B cell (primary cell): ENCODE data around the gene ZBTB7A. TPM values are rescaled to one million over a fixed set of nuclear protein-coding genes. Genes with fewer than 3 reads are reported as not detected.

Experiments
- ATAC-seq: fragments of 200-7000 bp; cut with Tn5 transposase; one replicate; pipeline ENCODE4 v1.10.0; 2021; ENCODE audit warnings: low read depth, mild to moderate bottlenecking, moderate number of reproducible peaks, moderate library complexity
- CTCF ChIA-PET: fragments of 350-600 bp; sonication (Branson Sonifier 250); formaldehyde crosslinking; loops from one replicate; lab custom pipeline; 2021; ENCODE audit warnings: antibody characterized with exemption, inconsistent platforms; lab: Charles Lee
- POLR2A ChIA-PET: fragments of 350-600 bp; sonication (Branson Sonifier 250); formaldehyde crosslinking; loops from one replicate; lab custom pipeline; 2021; ENCODE audit warnings: antibody characterized with exemption; lab: Charles Lee
- DNase-seq: peaks from one replicate; pipeline ENCODE4 v3.0.0; 2013
- H2AFZ ChIP-seq: 2 replicates; pipeline ENCODE4 v1.6.1; 2012; ENCODE audit warnings: mild to moderate bottlenecking, low read depth, low read length; ENCODE audit not compliant: insufficient read depth, poor library complexity, severe bottlenecking
- H3K27ac ChIP-seq, 2 donors: 1 replicate in 1 of 2; 2 replicates in 1 of 2; pipeline ENCODE4 v1.5.1; 2012 to 2013; ENCODE audit warnings: low read length in 2 of 2, mild to moderate bottlenecking in 2 of 2, moderate library complexity in 1 of 2
- H3K27me3 ChIP-seq, 4 experiments: fragments of 200-600 bp in 1 of 4; sonication (generic) in 1 of 4; replicated peaks in 1 of 4; 1 replicate in 2 of 4; 2 replicates in 2 of 4; pipeline versions ENCODE4 v1.6.1 to v1.7.0; 2013 to 2016; ENCODE audit warnings: low read length in 3 of 4, mild to moderate bottlenecking in 2 of 4, mixed read lengths in 1 of 4, moderate library complexity in 1 of 4; ENCODE audit not compliant: insufficient read depth in 4 of 4, control insufficient read depth in 3 of 4; ENCODE audit errors: control extremely low read depth in 1 of 4
- H3K36me3 ChIP-seq, 2 experiments: replicated peaks in 1 of 2; 1 replicate in 1 of 2; 2 replicates in 1 of 2; pipeline versions ENCODE4 v1.6.1 to v1.7.1; 2013; ENCODE audit warnings: low read length in 1 of 2; ENCODE audit not compliant: insufficient read depth in 2 of 2, control insufficient read depth in 1 of 2; ENCODE audit errors: control extremely low read depth in 1 of 2, extremely low read depth in 1 of 2
- H3K4me1 ChIP-seq, 2 donors: fragments of 200-600 bp in 1 of 2; sonication (generic) in 1 of 2; 1 replicate in 1 of 2; 2 replicates in 1 of 2; pipeline versions ENCODE4 v1.5.1 to v1.6.1; 2013 to 2017; ENCODE audit warnings: low read length in 2 of 2; ENCODE audit not compliant: control insufficient read depth in 2 of 2, insufficient read depth in 2 of 2
- H3K4me2 ChIP-seq: replicated peaks from 2 replicates; pipeline ENCODE3; 2012; ENCODE audit warnings: mild to moderate bottlenecking, low read depth, low read length; ENCODE audit not compliant: poor library complexity, severe bottlenecking
- H3K4me3 ChIP-seq, 5 experiments: fragments of 200-600 bp in 1 of 5; sonication (generic) in 1 of 5; 1 replicate in 3 of 5; 2 replicates in 2 of 5; pipeline versions ENCODE4 v1.5.1 to v1.7.0; 2011 to 2016; ENCODE audit warnings: low read length in 4 of 5, mild to moderate bottlenecking in 4 of 5, low read depth in 2 of 5, control low read depth in 1 of 5, moderate library complexity in 1 of 5; ENCODE audit not compliant: insufficient read depth in 1 of 5; ENCODE audit errors: control extremely low read depth in 1 of 5, extremely low read depth in 1 of 5
- H3K79me2 ChIP-seq: fragments of 200-600 bp; sonication (generic); one replicate; pipeline ENCODE4 v1.6.0; 2016; ENCODE audit warnings: low read length; ENCODE audit not compliant: control insufficient read depth, insufficient read depth
- H3K9ac ChIP-seq: fragments of 200-600 bp; sonication (generic); 2 replicates; pipeline ENCODE4 v1.6.1; 2017; ENCODE audit warnings: mild to moderate bottlenecking, low read length, moderate library complexity
- H3K9me3 ChIP-seq, 3 donors: one replicate each; pipeline versions ENCODE4 v1.6.1 to v1.7.1; 2013; ENCODE audit warnings: low read length in 2 of 3; ENCODE audit not compliant: control insufficient read depth in 2 of 3, insufficient read depth in 1 of 3; ENCODE audit errors: control extremely low read depth in 1 of 3
- H4K20me1 ChIP-seq: 2 replicates; pipeline ENCODE4 v1.6.0; 2012; ENCODE audit warnings: mild to moderate bottlenecking, low read length; ENCODE audit not compliant: insufficient read depth, control insufficient read depth, poor library complexity, severe bottlenecking
- H3K27ac Mint-ChIP-seq: one replicate; pipeline ENCODE4 v1.8.0; 2021; ENCODE audit warnings: mixed read lengths
- H3K27me3 Mint-ChIP-seq: one replicate; pipeline ENCODE4 v1.8.0; 2021; ENCODE audit warnings: mixed read lengths
- H3K4me1 Mint-ChIP-seq: one replicate; pipeline ENCODE4 v1.8.0; 2021; ENCODE audit warnings: mixed read lengths
- H3K4me3 Mint-ChIP-seq: one replicate; pipeline ENCODE4 v1.8.0; 2021; ENCODE audit warnings: mixed read lengths
- H3K9me3 Mint-ChIP-seq: one replicate; pipeline ENCODE4 v1.8.0; 2022; ENCODE audit warnings: mixed read lengths; ENCODE audit not compliant: insufficient read depth
- EZH2 ChIP-seq: IDR thresholded peaks from 2 replicates; pipeline ENCODE4 v1.6.1; 2012; ENCODE audit warnings: borderline replicate concordance, low read depth, mild to moderate bottlenecking, moderate library complexity, low read length; ENCODE audit not compliant: insufficient read depth, poor library complexity, severe bottlenecking
- WGBS: methylation state at CpG from one replicate; pipeline ENCODE4 v1.1.5; 2013; ENCODE audit warnings: missing lambda C conversion rate; ENCODE audit not compliant: insufficient coverage; 5-methylcytosine and 5-hydroxymethylcytosine counted together
- intact Hi-C: fragments of 100-400 bp; cut with micrococcal nuclease; formaldehyde crosslinking; loops from one replicate; pipeline ENCODE4 v1.10.0; 2022
- polyA plus RNA-seq: library from polyadenylated mRNA; depleted of rRNA; stranded (reverse); fragments of >200 nt; gene quantifications from 2 replicates; pipeline ENCODE4 v1.2.3, GENCODE V29; 2012
- total RNA-seq, 2 donors: library from RNA; stranded (reverse); fragments of 120-200 nt in 1 of 2; gene quantifications; 1 replicate in 1 of 2; 2 replicates in 1 of 2; pipeline versions ENCODE4 v1.2.3 to v1.2.4, GENCODE V29; 2013 to 2022
- TF ChIP-seq, protein P1 (sequence below): fragments of 200-600 bp; IDR thresholded peaks from one replicate; pipeline ENCODE4 v1.8.0; 2022; ENCODE audit warnings: antibody characterized with exemption, mild to moderate bottlenecking

Gene ZBTB7A
- total and polyA plus RNA-seq, 2 donors (not counting 1 experiment from before 2014, with no cell fraction given) = 24.8 to 62.6 TPM

DNA sequence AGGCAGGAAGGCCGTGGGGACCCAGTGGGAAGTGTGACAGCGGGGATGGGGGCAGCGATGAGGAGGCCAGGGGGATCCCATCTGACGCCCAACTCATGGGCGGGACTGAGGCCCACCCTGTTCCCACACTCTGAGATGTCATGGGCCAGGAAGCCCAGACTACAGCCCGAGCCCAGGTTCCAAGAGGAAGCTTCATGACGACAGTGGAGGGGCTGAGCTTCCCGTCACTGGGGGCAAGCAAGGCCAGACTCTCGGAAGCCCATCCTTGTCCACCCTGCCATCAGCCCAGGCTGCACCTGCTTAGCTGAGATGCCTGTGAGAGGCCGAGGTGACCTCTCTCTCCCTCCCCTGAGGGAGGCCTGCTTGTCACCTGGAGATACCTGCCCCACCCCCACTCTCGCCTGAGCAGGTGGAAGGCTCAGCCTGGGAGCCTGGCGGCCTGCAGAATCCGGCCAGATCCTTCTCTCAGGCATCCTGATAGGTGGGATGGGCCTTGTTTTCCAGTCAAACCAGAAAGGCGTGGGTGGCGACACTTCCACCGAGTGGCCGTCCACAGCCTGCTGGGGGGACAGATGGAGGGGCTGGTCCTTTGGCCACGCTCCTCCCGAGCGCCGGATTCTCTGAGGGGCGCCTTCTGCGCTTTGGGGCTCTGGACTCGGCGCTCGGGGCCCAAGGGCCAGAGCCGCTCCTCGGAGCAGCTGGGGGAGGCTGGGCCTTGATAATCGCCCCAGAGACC, 4.8 kb downstream of the ZBTB7A start:
- H3K4me2 ChIP-seq = peak overlapping the region; percentile 98
- POLR2A ChIA-PET = interaction anchor here (0.5 to 1.1 kb wide), 2 partner anchors 56 to 250 kb away, joined by 3 to 4 read pairs; no protein-coding TSS in a partner anchor
- H4K20me1 ChIP-seq = peaks cover 82% of the 10 kb centered on the region
- H3K4me1 Mint-ChIP-seq = peaks cover 47% of the 10 kb centered on the region
- peaks cover 85% of the 10 kb centered on the region for H3K79me2 ChIP-seq
- CTCF ChIA-PET = no interaction called here
- no peak for DNase-seq
- no peak overlapping the region for H2AFZ ChIP-seq
- H3K27ac Mint-ChIP-seq = peak overlapping the region; percentile 61
- H3K27ac ChIP-seq = peak overlapping the region; percentile 18 to 84
- no peaks in the 10 kb centered on the region for H3K27me3 Mint-ChIP-seq
- no peaks in the 10 kb centered on the region for H3K27me3 ChIP-seq
- TF ChIP-seq, protein P1, sequence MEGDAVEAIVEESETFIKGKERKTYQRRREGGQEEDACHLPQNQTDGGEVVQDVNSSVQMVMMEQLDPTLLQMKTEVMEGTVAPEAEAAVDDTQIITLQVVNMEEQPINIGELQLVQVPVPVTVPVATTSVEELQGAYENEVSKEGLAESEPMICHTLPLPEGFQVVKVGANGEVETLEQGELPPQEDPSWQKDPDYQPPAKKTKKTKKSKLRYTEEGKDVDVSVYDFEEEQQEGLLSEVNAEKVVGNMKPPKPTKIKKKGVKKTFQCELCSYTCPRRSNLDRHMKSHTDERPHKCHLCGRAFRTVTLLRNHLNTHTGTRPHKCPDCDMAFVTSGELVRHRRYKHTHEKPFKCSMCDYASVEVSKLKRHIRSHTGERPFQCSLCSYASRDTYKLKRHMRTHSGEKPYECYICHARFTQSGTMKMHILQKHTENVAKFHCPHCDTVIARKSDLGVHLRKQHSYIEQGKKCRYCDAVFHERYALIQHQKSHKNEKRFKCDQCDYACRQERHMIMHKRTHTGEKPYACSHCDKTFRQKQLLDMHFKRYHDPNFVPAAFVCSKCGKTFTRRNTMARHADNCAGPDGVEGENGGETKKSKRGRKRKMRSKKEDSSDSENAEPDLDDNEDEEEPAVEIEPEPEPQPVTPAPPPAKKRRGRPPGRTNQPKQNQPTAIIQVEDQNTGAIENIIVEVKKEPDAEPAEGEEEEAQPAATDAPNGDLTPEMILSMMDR = no peak
- no peak for TF ChIP-seq EZH2
- intact Hi-C loops = loop anchor here (10.0 kb wide), 1 partner anchor 887 kb away; the partner anchor contains the start of gene S1PR4
- H3K9me3 ChIP-seq = no peaks in the 10 kb centered on the region
- H3K4me3 Mint-ChIP-seq = peak overlapping the region; percentile 29
- H3K9ac ChIP-seq = no peak overlapping the region
- no peaks in the 10 kb centered on the region for H3K9me3 Mint-ChIP-seq
- H3K4me3 ChIP-seq = peak overlapping the region in 1 of 5 experiments; percentile 43
- peaks cover 45 to 67% of the 10 kb centered on the region in 2 donors for H3K4me1 ChIP-seq
- WGBS = 83% methylated on average over 28 of the region's 29 CpGs
- no peak for ATAC-seq
- H3K36me3 ChIP-seq = peaks cover 0 to 26% of the 10 kb centered on the region in 2 experiments

DNA sequence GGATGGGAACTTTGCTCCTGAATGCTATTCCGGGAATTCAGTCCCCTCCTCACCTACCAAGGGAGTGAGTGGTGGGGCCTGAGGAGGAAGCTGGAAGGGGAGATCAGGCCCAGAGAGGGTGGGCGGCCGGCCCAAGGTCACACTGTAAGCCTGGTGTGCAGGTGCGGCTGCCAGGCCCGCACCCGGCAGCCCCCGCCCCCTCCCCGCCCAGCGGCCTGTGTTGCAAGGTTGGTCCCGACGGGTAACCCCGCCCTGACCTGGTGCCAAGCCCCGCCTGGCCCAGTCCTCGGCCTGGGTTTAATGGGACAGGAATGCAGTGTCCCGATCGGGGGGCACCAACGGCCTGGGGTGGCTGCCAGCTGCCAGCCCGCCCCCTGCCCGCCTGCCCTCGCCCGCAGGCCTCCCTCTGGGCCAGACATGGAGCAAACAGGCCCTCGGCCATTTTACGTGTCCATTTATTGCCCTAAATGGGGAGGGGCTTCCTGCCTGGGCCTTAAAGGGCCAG, 5.5 kb downstream of the ZBTB7A start:
- intact Hi-C loops = loop anchor here (10.0 kb wide), 1 partner anchor 886 kb away; the partner anchor contains the start of gene S1PR4
- CTCF ChIA-PET = no interaction called here
- POLR2A ChIA-PET = interaction anchor here (0.6 to 1.1 kb wide), 2 partner anchors 11 to 249 kb away, joined by 3 to 8 read pairs; no protein-coding TSS in a partner anchor
- peak overlapping the region; percentile 35 for H3K9ac ChIP-seq
- TF ChIP-seq, protein P1 = no peak
- no peak for TF ChIP-seq EZH2
- no peaks in the 10 kb centered on the region for H3K27me3 ChIP-seq
- peaks cover 45 to 67% of the 10 kb centered on the region in 2 donors for H3K4me1 ChIP-seq
- H3K79me2 ChIP-seq = peaks cover 90% of the 10 kb centered on the region
- H3K27me3 Mint-ChIP-seq = no peaks in the 10 kb centered on the region
- H3K4me3 Mint-ChIP-seq = peak overlapping the region; percentile 71
- H3K36me3 ChIP-seq = peaks cover 0 to 26% of the 10 kb centered on the region in 2 experiments
- DNase-seq (peak; percentile 49), ATAC-seq (no peak)
- H3K9me3 Mint-ChIP-seq = no peaks in the 10 kb centered on the region
- 72% methylated on average over 19 of the region's 23 CpGs for WGBS
- no peak overlapping the region for H2AFZ ChIP-seq
- peak overlapping the region in 2 of 5 experiments; percentile 2 to 43 for H3K4me3 ChIP-seq
- H3K4me1 Mint-ChIP-seq = peaks cover 47% of the 10 kb centered on the region
- H4K20me1 ChIP-seq = peaks cover 88% of the 10 kb centered on the region
- peak overlapping the region; percentile 98 for H3K4me2 ChIP-seq
- no peaks in the 10 kb centered on the region for H3K9me3 ChIP-seq
- H3K27ac ChIP-seq = peak overlapping the region; percentile 80 to 84
- H3K27ac Mint-ChIP-seq = peak overlapping the region; percentile 83
